ENCODE results near the gene RHOB.

DNA sequence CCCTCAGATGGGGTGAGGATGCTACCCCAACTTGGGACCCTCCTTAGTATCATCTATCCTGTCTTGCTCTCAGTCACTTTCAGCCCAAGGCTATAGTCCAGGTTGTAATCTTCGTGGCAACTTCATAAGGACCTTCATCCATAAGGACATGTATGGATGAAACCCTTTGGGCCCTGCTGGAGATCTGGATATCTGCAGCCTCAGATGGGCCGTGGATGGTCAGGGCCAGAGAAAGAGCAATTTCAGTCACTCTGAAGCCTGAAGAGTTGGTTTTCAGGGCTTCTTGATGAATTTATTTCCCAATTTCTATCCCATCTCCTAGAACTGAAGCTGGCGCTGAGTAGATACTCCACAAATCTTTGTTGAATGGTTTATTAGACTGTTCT lies 28.7 kb downstream of the RHOB start:
- TF ChIP-seq POLR2AphosphoS5 (IDR thresholded peaks at IDR 0.05; ENCODE audit: low read depth, low read length): no peak
- TF ChIP-seq, protein P1, sequence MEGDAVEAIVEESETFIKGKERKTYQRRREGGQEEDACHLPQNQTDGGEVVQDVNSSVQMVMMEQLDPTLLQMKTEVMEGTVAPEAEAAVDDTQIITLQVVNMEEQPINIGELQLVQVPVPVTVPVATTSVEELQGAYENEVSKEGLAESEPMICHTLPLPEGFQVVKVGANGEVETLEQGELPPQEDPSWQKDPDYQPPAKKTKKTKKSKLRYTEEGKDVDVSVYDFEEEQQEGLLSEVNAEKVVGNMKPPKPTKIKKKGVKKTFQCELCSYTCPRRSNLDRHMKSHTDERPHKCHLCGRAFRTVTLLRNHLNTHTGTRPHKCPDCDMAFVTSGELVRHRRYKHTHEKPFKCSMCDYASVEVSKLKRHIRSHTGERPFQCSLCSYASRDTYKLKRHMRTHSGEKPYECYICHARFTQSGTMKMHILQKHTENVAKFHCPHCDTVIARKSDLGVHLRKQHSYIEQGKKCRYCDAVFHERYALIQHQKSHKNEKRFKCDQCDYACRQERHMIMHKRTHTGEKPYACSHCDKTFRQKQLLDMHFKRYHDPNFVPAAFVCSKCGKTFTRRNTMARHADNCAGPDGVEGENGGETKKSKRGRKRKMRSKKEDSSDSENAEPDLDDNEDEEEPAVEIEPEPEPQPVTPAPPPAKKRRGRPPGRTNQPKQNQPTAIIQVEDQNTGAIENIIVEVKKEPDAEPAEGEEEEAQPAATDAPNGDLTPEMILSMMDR (IDR thresholded peaks at IDR 0.05): no peak
- TF ChIP-seq, protein P2, sequence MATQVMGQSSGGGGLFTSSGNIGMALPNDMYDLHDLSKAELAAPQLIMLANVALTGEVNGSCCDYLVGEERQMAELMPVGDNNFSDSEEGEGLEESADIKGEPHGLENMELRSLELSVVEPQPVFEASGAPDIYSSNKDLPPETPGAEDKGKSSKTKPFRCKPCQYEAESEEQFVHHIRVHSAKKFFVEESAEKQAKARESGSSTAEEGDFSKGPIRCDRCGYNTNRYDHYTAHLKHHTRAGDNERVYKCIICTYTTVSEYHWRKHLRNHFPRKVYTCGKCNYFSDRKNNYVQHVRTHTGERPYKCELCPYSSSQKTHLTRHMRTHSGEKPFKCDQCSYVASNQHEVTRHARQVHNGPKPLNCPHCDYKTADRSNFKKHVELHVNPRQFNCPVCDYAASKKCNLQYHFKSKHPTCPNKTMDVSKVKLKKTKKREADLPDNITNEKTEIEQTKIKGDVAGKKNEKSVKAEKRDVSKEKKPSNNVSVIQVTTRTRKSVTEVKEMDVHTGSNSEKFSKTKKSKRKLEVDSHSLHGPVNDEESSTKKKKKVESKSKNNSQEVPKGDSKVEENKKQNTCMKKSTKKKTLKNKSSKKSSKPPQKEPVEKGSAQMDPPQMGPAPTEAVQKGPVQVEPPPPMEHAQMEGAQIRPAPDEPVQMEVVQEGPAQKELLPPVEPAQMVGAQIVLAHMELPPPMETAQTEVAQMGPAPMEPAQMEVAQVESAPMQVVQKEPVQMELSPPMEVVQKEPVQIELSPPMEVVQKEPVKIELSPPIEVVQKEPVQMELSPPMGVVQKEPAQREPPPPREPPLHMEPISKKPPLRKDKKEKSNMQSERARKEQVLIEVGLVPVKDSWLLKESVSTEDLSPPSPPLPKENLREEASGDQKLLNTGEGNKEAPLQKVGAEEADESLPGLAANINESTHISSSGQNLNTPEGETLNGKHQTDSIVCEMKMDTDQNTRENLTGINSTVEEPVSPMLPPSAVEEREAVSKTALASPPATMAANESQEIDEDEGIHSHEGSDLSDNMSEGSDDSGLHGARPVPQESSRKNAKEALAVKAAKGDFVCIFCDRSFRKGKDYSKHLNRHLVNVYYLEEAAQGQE (IDR thresholded peaks at IDR 0.05; ENCODE audit: insufficient read depth in 1 of 2, low read depth in 2 of 2, low read length in 1 of 2): no peak
- TF ChIP-seq SIN3A (IDR thresholded peaks at IDR 0.05; ENCODE audit: borderline replicate concordance, insufficient read depth, low read depth, low read length): no peak

Measured in Panc1 (cell line).